Stimulated activated CD4-positive, alpha-beta T cell treated with anti-CD3 and anti-CD28 coated beads, Interleukin-12 subunit alpha, Interleukin-12 subunit beta, amount 100 ng/mL, for 24 hours (primary cell): ENCODE measurements around the gene DRC1.
A peak's percentile ranks its signal among the peaks of the same experiment; 100 is the strongest.
"Not testable (repeated sequence)": the region's sequence is repeated elsewhere in the genome, so short reads cannot be mapped to it uniquely, and the experiment has no call there.

Experiments used
- DNase-seq, 2 experiments: peaks; one replicate each; pipeline ENCODE4 v3.0.0-alpha.2; 2020; ENCODE audit warnings: low read depth in 2 of 2

DRC1 gene

DNA sequence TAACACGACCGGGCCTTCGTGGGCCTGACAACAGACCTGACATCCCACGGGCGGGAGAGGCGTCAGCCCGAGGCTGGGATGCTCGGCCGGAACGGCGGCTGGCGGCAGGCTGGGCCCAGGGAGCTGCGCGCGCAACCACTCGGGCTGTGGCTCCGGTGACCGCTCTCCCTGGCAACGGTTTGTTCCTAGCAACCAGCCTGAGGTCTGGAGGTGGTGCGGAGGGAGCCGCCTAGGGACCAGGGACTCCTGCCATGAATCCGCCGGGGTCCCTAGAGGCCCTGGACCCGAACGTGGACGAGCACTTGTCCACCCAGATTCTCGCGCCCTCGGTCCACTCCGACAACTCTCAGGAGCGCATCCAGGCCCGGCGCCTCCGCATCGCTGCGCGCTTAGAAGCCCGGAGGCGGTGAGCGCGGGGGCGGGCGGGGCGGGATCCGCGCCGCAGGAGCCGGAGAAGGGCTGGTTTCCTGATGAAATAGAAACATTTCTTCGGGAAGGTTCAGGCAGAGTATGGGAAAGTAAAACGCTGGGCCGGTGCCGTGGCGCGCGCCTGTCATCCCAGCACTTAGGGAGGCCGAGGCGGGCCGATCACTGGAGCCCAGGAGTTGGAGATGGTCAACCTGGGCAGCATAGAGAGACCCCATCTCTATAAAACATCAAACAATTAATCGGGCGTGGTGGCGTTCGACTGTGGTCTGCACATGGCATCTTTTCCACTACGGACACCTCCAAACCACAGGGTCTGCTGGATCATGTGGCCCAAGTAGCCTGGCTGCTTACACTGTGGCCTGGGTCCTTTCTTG lies at the start of gene DRC1:
Gene DRC1 (plus strand): TSS at position 182 of the 803 bp plus-strand sequence. CDS start 70 bp downstream, at position 252.
- peak in 1 of 2 experiments; percentile 18 for DNase-seq

GRCh38 chr2:26352892-26353291 lies 48.8 kb upstream of the DRC1 start:
- DNase-seq: peak in 1 of 2 experiments; percentile 11

DNA sequence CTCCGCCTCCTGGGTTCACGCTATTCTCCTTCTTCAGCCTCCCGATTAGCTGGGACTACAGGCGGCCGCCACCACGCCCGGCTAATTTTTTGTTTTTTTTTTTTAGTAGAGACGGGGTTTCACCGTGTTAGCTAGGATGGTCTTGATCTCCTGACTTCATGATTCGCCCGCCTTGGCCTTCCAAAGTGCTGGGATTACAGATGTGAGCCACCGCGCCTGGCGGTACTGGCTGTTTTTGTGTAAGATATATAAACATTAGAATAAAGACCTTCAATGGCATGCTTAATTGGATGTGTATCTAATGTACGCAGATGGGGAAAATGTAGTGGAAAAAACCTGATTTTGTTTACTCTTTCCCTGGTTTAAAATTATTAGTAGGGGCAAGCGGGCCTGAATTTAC lies 47.3 kb upstream of the DRC1 start:
- DNase-seq: not testable (repeated sequence)

GRCh38 chr2:26355038-26355995 lies 46.4 kb upstream of the DRC1 start:
- DNase-seq: no peak

GRCh38 chr2:26356111-26356510 lies 45.6 kb upstream of the DRC1 start:
- no peak for DNase-seq

- no peak for DNase-seq
Measured at GRCh38 chr2:26356771-26357170, 44.9 kb upstream of the DRC1 start.

GRCh38 chr2:26359886-26360473 lies 41.7 kb upstream of the DRC1 start:
- no peak for DNase-seq

DNA sequence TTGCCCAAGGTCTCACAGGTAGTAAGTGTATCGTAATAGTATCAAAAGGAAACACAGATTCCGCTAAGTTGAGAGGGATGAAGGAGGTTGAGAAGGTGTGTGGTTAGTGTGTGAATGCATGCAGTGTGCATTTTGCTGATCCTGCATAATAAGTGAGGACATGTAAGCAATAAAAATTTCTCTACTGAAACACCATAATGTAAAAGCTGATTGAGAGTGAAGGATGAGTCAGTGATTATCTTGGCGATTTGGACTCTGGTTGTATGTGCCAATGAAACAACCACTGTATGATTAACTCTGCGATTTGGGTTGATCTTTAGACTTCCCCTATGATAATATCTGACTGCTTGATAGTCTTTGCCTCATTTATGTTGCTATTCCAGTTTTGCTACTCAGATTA lies 38.4 kb upstream of the DRC1 start:
- DNase-seq: no peak

DNA sequence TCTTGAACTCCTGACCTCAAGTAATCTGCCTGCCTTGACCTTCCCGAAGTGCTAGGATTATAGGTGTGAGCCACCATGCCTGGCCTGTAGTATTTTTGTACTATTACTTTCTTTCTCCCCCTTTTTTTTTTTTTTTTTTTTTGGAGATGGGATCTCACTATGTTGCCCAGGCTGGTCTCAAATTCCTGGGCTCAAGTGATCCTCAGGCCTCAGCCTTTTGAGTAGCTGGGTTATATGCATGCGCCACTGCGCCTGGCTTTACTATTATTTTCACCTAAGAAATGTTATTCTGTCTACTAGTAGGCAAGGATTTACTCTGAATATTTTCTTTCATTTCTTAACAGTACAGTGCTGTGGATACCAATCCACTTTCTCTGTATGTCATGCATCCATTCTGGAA lies 37.8 kb upstream of the DRC1 start:
- no peak for DNase-seq

DNA sequence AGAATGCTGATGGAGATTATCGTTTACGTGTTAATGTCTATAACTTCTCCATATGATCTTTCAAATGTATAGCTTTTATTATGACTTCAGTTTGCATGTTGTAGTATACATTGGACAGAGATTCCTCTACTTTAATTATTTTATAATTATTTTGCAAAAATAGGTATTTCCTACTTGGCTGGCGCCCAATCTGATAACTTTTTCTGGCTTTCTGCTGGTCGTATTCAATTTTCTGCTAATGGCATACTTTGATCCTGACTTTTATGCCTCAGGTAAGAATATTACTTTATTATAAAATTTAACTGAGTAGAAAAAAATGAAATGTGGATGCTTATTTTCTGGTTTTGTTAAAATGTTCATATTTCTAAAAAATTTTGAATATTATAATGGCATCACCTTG lies 37.1 kb upstream of the DRC1 start:
- no peak for DNase-seq

- no peak for DNase-seq
Measured at GRCh38 chr2:26366957-26367356, 34.8 kb upstream of the DRC1 start.

GRCh38 chr2:26369664-26370063 lies 32.1 kb upstream of the DRC1 start:
- DNase-seq: not testable (repeated sequence)

DNA sequence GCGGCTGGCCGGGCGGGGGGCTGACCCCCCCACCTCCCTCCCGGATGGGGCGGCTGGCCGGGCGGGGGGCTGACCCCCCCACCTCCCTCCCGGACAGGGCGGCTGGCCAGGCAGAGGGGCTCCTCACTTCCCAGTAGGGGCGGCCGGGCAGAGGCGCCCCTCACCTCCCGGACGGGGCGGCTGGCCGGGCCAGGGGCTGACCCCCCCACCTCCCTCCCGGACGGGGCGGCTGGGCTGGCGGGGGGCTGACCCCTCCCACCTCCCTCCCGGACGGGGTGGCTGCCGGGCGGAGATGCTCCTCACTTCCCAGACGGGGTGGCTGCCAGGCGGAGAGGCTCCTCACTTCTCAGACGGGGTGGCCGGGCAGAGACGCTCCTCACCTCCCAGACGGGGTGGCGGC lies 30.8 kb upstream of the DRC1 start:
- not testable (repeated sequence) for DNase-seq

- no peak for DNase-seq
Measured at GRCh38 chr2:26376799-26377198, 24.9 kb upstream of the DRC1 start.

DNA sequence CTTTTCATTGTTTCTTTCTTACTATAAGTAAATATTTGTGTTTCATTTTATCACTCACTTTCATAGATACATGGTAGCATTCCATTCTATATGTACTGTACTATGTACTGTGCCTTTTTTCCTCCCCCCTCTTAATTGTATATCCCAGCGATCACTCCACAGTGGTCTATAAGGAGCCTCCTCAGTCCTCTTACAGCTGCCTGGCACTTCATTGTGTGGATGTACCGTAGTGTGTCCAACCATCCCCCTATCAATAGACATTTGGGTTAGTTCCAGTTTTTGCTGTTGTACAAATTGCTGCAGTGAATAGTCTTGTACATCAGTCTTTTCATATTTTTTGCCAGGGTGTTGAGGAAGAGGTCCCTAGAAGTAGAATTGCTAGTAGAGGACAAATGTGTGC lies 21.4 kb upstream of the DRC1 start:
- DNase-seq: no peak

- no peak for DNase-seq
Measured at GRCh38 chr2:26382564-26382963, 19.2 kb upstream of the DRC1 start.

DNA sequence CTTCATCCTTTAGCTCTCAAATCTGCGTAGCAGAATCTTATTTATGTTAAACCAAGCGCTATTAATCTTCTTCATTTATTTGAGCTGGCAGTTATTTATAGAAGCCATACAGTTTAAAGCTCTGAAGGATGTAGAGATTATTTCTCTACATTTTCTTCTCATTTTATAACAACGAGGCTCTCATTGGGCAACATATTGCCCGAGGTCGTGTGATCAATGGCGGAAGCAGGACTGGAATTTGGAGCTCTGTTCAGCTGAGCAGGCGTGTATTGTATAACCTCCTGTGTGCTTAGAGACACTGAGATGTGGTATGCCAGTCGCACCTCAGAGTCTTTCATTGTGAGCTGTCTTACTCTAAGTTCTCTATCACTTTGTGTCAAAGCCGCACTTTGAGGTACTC lies 17.5 kb upstream of the DRC1 start:
- DNase-seq: no peak

GRCh38 chr2:26384597-26384996 lies 17.1 kb upstream of the DRC1 start:
- no peak for DNase-seq

DNA sequence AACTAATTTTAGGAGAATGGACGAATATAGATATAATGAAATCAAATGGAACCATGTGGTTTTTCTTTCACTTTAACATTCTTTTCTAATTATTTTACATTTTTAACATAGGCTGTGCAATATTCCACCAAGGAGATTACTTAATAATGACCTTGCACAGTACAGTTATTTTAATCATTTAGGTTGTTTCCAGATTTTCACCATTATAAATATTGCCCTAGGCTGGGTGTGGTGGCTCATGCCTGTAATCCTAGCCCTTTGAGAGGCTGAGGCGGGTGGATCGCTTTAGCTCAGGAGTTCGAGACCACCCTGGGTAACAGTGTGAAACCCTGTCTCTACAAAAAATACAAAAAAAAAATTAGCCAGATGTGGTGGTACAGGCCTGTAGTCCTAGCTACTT lies 14.5 kb upstream of the DRC1 start:
- DNase-seq: no peak

DNA sequence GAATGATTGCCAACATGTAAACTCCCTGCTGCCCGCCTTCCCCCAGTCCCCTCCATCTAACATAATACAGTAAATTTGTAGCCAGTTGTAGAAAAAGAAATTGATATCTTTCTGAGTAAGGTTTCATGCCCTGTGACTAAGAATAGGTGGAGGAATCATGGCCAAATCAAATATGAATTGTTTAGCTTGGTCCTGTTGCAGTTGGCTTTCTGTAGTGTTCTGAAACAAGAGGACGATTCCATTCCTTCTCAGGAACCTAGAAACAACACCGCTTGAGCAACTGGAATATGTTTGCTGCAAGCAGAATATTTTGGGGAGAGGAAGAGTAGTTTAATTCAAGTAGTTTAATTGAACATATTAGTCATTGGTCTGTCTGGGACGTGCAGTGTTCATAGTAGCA lies 7.0 kb upstream of the DRC1 start:
- DNase-seq: no peak

DNA sequence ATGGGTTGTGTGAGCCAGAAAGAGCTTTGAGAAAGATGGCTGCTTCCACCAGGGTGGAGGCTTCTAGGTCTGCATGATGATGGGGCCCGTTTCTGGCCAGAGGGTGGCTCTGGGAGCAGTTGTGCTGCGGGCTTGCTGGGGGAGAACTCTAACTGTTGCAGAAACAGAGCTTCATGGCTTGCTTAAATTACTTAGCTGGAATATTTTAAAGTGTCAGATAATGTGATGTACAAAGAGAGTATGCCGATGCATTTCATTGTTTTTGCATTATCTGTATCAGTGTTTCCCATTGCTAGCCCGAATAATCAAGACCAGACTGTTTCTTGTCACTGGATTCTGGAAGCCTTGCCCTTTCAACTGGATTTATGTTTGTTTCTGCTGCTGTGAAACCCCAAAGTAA lies 6.3 kb upstream of the DRC1 start:
- no peak for DNase-seq

DNA sequence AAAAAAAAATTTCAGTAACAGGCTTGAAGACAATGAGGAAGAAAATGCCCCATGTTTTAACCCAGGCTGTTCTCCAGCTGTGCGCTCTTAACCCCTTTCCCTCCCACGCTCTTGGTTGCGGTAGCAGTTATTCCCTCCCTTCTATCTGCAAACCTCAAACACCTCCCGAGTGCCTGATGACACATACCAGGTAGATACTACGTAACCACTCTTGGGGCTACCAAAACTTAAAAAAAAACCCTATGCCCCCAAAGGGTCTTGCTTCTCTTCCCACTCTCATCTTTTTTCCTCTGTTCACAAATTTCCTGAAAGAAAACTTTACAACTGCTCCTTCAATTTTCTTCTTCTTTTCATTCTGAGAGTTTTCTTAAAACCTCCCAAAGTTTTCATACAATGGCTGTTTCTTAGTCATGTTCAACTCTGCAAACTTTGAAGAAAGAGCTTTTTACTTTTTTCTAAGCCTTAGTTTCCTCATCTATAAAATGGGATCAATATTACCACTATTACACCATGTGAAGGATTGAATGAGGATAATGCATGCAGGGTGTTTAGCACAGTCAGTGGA lies 4.9 kb upstream of the DRC1 start:
- peak; percentile 11 to 24 for DNase-seq
